HepG2 (cell line): ENCODE results near the gene CDK5RAP2. TPM values are rescaled to one million over a fixed set of nuclear protein-coding genes. Genes with fewer than 3 reads are reported as not detected.

ENCODE experiments used
- CBX2 ChIP-seq, 2 experiments: fragments of 200-600 bp in 1 of 2; sonication (generic); formaldehyde crosslinking in 1 of 2; IDR thresholded peaks; 2 replicates each; pipeline versions ENCODE4 v1.7.0 to v1.8.1; 2018 to 2022; ENCODE audit warnings: low read depth in 2 of 2, low read length in 1 of 2, mild to moderate bottlenecking in 1 of 2, missing genetic modification reagents in 1 of 2
- DRAP1 ChIP-seq: IDR thresholded peaks from 2 replicates; pipeline ENCODE4 v1.6.1; 2016; ENCODE audit warnings: missing genetic modification reagents, missing compliant biosample characterization
- FOSL2 ChIP-seq: sonication (generic); formaldehyde crosslinking; IDR thresholded peaks from 2 replicates; pipeline ENCODE4 v1.4.0; 2020; ENCODE audit warnings: missing genetic modification reagents
- GMEB1 ChIP-seq: sonication (generic); formaldehyde crosslinking; IDR thresholded peaks from 2 replicates; pipeline ENCODE4 v1.5.1; 2020; ENCODE audit warnings: missing genetic modification reagents, mild to moderate bottlenecking, borderline replicate concordance
- HDAC2 ChIP-seq: sonication (generic); formaldehyde crosslinking; IDR thresholded peaks from 2 replicates; pipeline ENCODE4 v1.4.0; 2020; ENCODE audit warnings: missing genetic modification reagents
- MBD4 ChIP-seq: IDR thresholded peaks from 2 replicates; pipeline ENCODE4 v1.6.1; 2012; ENCODE audit warnings: low read length, inconsistent platforms, borderline replicate concordance
- MEIS1 ChIP-seq: sonication (generic); formaldehyde crosslinking; IDR thresholded peaks from 2 replicates; pipeline ENCODE4 v1.9.0; 2021; ENCODE audit warnings: mild to moderate bottlenecking, missing genetic modification reagents, moderate library complexity, borderline replicate concordance
- NR3C1 ChIP-seq: sonication (generic); formaldehyde crosslinking; IDR thresholded peaks from 2 replicates; pipeline ENCODE4 v1.4.0; 2020; ENCODE audit warnings: missing genetic modification reagents
- SATB2 ChIP-seq: sonication (generic); formaldehyde crosslinking; IDR thresholded peaks from 2 replicates; pipeline ENCODE4 v1.5.0; 2020; ENCODE audit warnings: missing genetic modification reagents
- SP5 ChIP-seq: IDR thresholded peaks from 2 replicates; pipeline ENCODE4 v1.6.1; 2016; ENCODE audit warnings: low read depth, borderline replicate concordance
- ZFP90 ChIP-seq: sonication (generic); formaldehyde crosslinking; IDR thresholded peaks from 2 replicates; pipeline ENCODE4 v1.8.0; 2022; ENCODE audit warnings: missing genetic modification reagents, mild to moderate bottlenecking, inconsistent platforms, borderline replicate concordance
- ZFY ChIP-seq: sonication (generic); formaldehyde crosslinking; IDR thresholded peaks from 2 replicates; pipeline ENCODE4 v1.4.0; 2020; ENCODE audit warnings: missing genetic modification reagents
- ZNF101 ChIP-seq: sonication (generic); formaldehyde crosslinking; IDR thresholded peaks from 2 replicates; pipeline ENCODE4 v1.4.0; 2020; ENCODE audit warnings: mild to moderate bottlenecking, low read depth, missing genetic modification reagents, borderline replicate concordance
- ZNF362 ChIP-seq: sonication (generic); formaldehyde crosslinking; IDR thresholded peaks from 2 replicates; pipeline ENCODE4 v1.4.0; 2020; ENCODE audit warnings: missing genetic modification reagents, mild to moderate bottlenecking, borderline replicate concordance
- ZNF382 ChIP-seq: sonication (generic); formaldehyde crosslinking; IDR thresholded peaks from 2 replicates; pipeline ENCODE4 v1.5.0; 2020; ENCODE audit warnings: missing genetic modification reagents, mild to moderate bottlenecking, borderline replicate concordance
- ZNF547 ChIP-seq: sonication (generic); formaldehyde crosslinking; IDR thresholded peaks from 2 replicates; pipeline ENCODE4 v1.5.1; 2020; ENCODE audit warnings: mild to moderate bottlenecking, missing genetic modification reagents
- ZNF660 ChIP-seq: sonication (generic); formaldehyde crosslinking; IDR thresholded peaks from 2 replicates; pipeline ENCODE4 v1.5.1; 2020; ENCODE audit warnings: mild to moderate bottlenecking, low read depth, missing genetic modification reagents, borderline replicate concordance
- polyA plus RNA-seq, 8 experiments: library from polyadenylated mRNA; depleted of rRNA in 3 of 8; stranded (reverse) in 7 of 8; unstranded in 1 of 8; fragments of >200 nt; fragmentation: Illumina TruSeq in 4 of 8; extraction: Trizol in 4 of 8; gene quantifications; 2 replicates each; pipeline versions ENCODE4 v1.2.1 to v1.2.3, GENCODE V29; 2011 to 2016; ENCODE audit warnings: low read depth in 4 of 8, missing spikeins in 1 of 8, mixed read lengths in 1 of 8; ENCODE audit not compliant: insufficient read depth in 1 of 8
- total RNA-seq, 5 experiments: library from RNA; depleted of rRNA; stranded (reverse); fragments of >200 nt; fragmentation: Illumina TruSeq; extraction: Trizol; gene quantifications; 2 replicates each; pipeline ENCODE4 v1.2.3, GENCODE V29; 2016; ENCODE audit warnings: low read depth in 1 of 5
- TF ChIP-seq, protein P1 (sequence below): sonication (generic); formaldehyde crosslinking; IDR thresholded peaks from 2 replicates; pipeline ENCODE4 v1.4.0; 2020; ENCODE audit warnings: missing genetic modification reagents, borderline replicate concordance

Gene CDK5RAP2
- total and polyA plus RNA-seq, 2 of the 13 experiments (the other 11 are each of a cell fraction or from before 2014, with no cell fraction given) = 31.8 to 42.2 TPM

- TF ChIP-seq MBD4 (no peak; the same call in 1 of the 2 replicates), GMEB1 (CRISPR knock-in tag) (peak; percentile 62; the same call in 1 of the 2 replicates), ZNF660 (CRISPR knock-in tag) (no peak), FOSL2 (CRISPR knock-in tag) (peak; percentile 88), NR3C1 (CRISPR knock-in tag) (no peak), ZFP90 (CRISPR knock-in tag) (no peak), SP5 (CRISPR knock-in tag) (peak; percentile 56; the same call in 1 of the 2 replicates), ZFY (peak; percentile 81), MEIS1 (peak; percentile 74; the same call in 1 of the 2 replicates), HDAC2 (peak; percentile 99), ZNF362 (peak; percentile 71; the same call in 1 of the 2 replicates), ZNF382 (no peak), CBX2 (IDR thresholded peaks at IDR 0.05; ENCODE audit: low read depth, low read length) (no peak), CBX2 (CRISPR knock-in tag; IDR thresholded peaks at IDR 0.05; ENCODE audit: low read depth) (no peak), DRAP1 (CRISPR knock-in tag) (peak; percentile 30; the same call in 1 of the 2 replicates), ZNF101 (CRISPR knock-in tag) (no peak), SATB2 (CRISPR knock-in tag) (no peak), ZNF547 (CRISPR knock-in tag) (no peak)
- TF ChIP-seq, protein P1, sequence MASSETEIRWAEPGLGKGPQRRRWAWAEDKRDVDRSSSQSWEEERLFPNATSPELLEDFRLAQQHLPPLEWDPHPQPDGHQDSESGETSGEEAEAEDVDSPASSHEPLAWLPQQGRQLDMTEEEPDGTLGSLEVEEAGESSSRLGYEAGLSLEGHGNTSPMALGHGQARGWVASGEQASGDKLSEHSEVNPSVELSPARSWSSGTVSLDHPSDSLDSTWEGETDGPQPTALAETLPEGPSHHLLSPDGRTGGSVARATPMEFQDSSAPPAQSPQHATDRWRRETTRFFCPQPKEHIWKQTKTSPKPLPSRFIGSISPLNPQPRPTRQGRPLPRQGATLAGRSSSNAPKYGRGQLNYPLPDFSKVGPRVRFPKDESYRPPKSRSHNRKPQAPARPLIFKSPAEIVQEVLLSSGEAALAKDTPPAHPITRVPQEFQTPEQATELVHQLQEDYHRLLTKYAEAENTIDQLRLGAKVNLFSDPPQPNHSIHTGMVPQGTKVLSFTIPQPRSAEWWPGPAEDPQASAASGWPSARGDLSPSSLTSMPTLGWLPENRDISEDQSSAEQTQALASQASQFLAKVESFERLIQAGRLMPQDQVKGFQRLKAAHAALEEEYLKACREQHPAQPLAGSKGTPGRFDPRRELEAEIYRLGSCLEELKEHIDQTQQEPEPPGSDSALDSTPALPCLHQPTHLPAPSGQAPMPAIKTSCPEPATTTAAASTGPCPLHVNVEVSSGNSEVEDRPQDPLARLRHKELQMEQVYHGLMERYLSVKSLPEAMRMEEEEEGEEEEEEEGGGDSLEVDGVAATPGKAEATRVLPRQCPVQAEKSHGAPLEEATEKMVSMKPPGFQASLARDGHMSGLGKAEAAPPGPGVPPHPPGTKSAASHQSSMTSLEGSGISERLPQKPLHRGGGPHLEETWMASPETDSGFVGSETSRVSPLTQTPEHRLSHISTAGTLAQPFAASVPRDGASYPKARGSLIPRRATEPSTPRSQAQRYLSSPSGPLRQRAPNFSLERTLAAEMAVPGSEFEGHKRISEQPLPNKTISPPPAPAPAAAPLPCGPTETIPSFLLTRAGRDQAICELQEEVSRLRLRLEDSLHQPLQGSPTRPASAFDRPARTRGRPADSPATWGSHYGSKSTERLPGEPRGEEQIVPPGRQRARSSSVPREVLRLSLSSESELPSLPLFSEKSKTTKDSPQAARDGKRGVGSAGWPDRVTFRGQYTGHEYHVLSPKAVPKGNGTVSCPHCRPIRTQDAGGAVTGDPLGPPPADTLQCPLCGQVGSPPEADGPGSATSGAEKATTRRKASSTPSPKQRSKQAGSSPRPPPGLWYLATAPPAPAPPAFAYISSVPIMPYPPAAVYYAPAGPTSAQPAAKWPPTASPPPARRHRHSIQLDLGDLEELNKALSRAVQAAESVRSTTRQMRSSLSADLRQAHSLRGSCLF = no peak
Observed at GRCh38 chr9:120571443-120572257, 8.3 kb downstream of the CDK5RAP2 start (continued).
